HG02678 (cell line): ENCODE measurements around the gene DCUN1D1.

Experiments used
- ATAC-seq: cut with Tn5 transposase; IDR thresholded peaks from one replicate; pipeline ENCODE4 v1.9.1; 2021; ENCODE audit warnings: mild to moderate bottlenecking, moderate library complexity; ENCODE audit not compliant: unreplicated experiment

The DCUN1D1 gene

GRCh38 chr3:182937293-182938051 lies 42.9 kb downstream of the DCUN1D1 start:
- peak; percentile 91 for ATAC-seq

- ATAC-seq: no peak
Measured at GRCh38 chr3:182936918-182937285, 43.4 kb downstream of the DCUN1D1 start.

- no peak for ATAC-seq
Measured at GRCh38 chr3:182936239-182936917, 44.0 kb downstream of the DCUN1D1 start.

GRCh38 chr3:182935803-182936202 lies 44.5 kb downstream of the DCUN1D1 start:
- ATAC-seq: no peak

- no peak for ATAC-seq
Measured at GRCh38 chr3:182925944-182926337, 54.4 kb downstream of the DCUN1D1 start.

GRCh38 chr3:182925330-182925943 lies 54.9 kb downstream of the DCUN1D1 start:
- peak; percentile 95 for ATAC-seq

GRCh38 chr3:182921665-182922355 lies 58.5 kb downstream of the DCUN1D1 start:
- no peak for ATAC-seq

- no peak for ATAC-seq
Measured at GRCh38 chr3:182920515-182921084, 59.7 kb downstream of the DCUN1D1 start.

GRCh38 chr3:182919866-182920357 lies 60.4 kb downstream of the DCUN1D1 start:
- ATAC-seq: no peak

GRCh38 chr3:182917134-182917533 lies 63.2 kb downstream of the DCUN1D1 start:
- ATAC-seq: no peak

- peak; percentile 43 for ATAC-seq
Measured at GRCh38 chr3:182914341-182914740, 66.0 kb downstream of the DCUN1D1 start.

GRCh38 chr3:182913889-182914288 lies 66.4 kb downstream of the DCUN1D1 start:
- ATAC-seq: peak; percentile 91

- ATAC-seq: no peak
Measured at GRCh38 chr3:182912474-182912873, 67.9 kb downstream of the DCUN1D1 start.

- ATAC-seq: no peak
Measured at GRCh38 chr3:182911782-182912111, 68.6 kb downstream of the DCUN1D1 start.

- no peak for ATAC-seq
Measured at GRCh38 chr3:182910936-182911781, 69.2 kb downstream of the DCUN1D1 start.

GRCh38 chr3:182909318-182910040 lies 70.9 kb downstream of the DCUN1D1 start:
- ATAC-seq: no peak

- ATAC-seq: no peak
Measured at GRCh38 chr3:182908471-182908870, 71.9 kb downstream of the DCUN1D1 start.

- ATAC-seq: no peak
Measured at GRCh38 chr3:182906036-182906435, 74.3 kb downstream of the DCUN1D1 start.

- no peak for ATAC-seq
Measured at GRCh38 chr3:182905623-182906022, 74.7 kb downstream of the DCUN1D1 start.
